ENCODE measurements around the gene LRRC1. TPM values are rescaled to one million over a fixed set of nuclear protein-coding genes. Genes with fewer than 3 reads are reported as not detected.

The LRRC1 gene
- total and polyA plus RNA-seq, 2 experiments from 2014 or later = 11.3 to 16.6 TPM

GRCh38 chr6:53945765-53946407 lies 151.1 kb downstream of the LRRC1 start:
- H3K4me3 ChIP-seq = no peak overlapping the region
- TF ChIP-seq ZNF462 (CRISPR knock-in tag; IDR thresholded peaks at IDR 0.05) (no peak), CREB1 (CRISPR knock-in tag; IDR thresholded peaks at IDR 0.05; ENCODE audit: low read depth) (no peak), ZNF331 (CRISPR knock-in tag; IDR thresholded peaks at IDR 0.05; ENCODE audit: low read depth) (no peak), EZH2phosphoT487 (IDR thresholded peaks at IDR 0.05; ENCODE audit: unreplicated experiment) (no peak), CTCF (conservative IDR thresholded peaks at IDR 0.05; ENCODE audit: low read depth in 2 of 2) (no peak), JUNB (IDR thresholded peaks at IDR 0.05; ENCODE audit: unreplicated experiment) (no peak), ETS1 (IDR thresholded peaks at IDR 0.05) (no peak), NANOG (IDR thresholded peaks at IDR 0.05; ENCODE audit: borderline replicate concordance) (no peak), EZH2 (IDR thresholded peaks at IDR 0.05; ENCODE audit: low read depth, unreplicated experiment) (no peak), STAT1 (IDR thresholded peaks at IDR 0.05; ENCODE audit: unreplicated experiment) (no peak), POLR2AphosphoS5 (IDR thresholded peaks at IDR 0.05; ENCODE audit: low read depth) (no peak), REST (IDR thresholded peaks at IDR 0.05; ENCODE audit: unreplicated experiment) (no peak), ZNF114 (CRISPR knock-in tag; IDR thresholded peaks at IDR 0.05) (no peak)
- Mint-ChIP-seq H3K4me3 (no peak overlapping the region), H3K27me3 (ENCODE audit: insufficient read depth, low read depth, poor library complexity) (no peaks in the 10 kb centered on the region), H3K4me1 (no peaks in the 10 kb centered on the region), H3K36me3 (ENCODE audit: low read depth) (no peaks in the 10 kb centered on the region; the same call in 2 of the 3 replicates), H3K9me3 (peaks cover 16% of the 10 kb centered on the region; the same call in 2 of the 3 replicates), H3K27ac (no peak overlapping the region)
- ATAC-seq = no peak
- H3K79me2 ChIP-seq (replicated peaks; ENCODE audit: insufficient read depth) = no peaks in the 10 kb centered on the region
- no peak overlapping the region for H3K4me2 ChIP-seq
- DNase-seq (ENCODE audit: low spot score) = no peak
- H3K36me3 ChIP-seq (ENCODE audit: insufficient read depth) = no peaks in the 10 kb centered on the region
- H3K27me3 ChIP-seq (ENCODE audit: insufficient read depth) = no peaks in the 10 kb centered on the region
- no peaks in the 10 kb centered on the region for H3K4me1 ChIP-seq (ENCODE audit: insufficient read depth)
- H3K27ac ChIP-seq (ENCODE audit: low read depth) = no peak overlapping the region
- no peak overlapping the region for H2AFZ ChIP-seq
- H3K9me2 ChIP-seq (ENCODE audit: insufficient read depth) = no peaks in the 10 kb centered on the region
- no peaks in the 10 kb centered on the region for H3F3A ChIP-seq (replicated peaks; ENCODE audit: low read depth)
- H4K20me1 ChIP-seq (replicated peaks; ENCODE audit: insufficient read depth) = no peaks in the 10 kb centered on the region
